NCI-H1930 (cell line): Measurements from ENCODE around the gene TRABD2A.
"Not testable (repeated sequence)": the region's sequence is repeated elsewhere in the genome, so short reads cannot be mapped to it uniquely, and the experiment has no call there.

Experiments
- DNase-seq, 2 experiments: peaks; one replicate each; lab custom pipeline; 2025; lab: John Stamatoyannopoulos, UW

TRABD2A gene

DNA sequence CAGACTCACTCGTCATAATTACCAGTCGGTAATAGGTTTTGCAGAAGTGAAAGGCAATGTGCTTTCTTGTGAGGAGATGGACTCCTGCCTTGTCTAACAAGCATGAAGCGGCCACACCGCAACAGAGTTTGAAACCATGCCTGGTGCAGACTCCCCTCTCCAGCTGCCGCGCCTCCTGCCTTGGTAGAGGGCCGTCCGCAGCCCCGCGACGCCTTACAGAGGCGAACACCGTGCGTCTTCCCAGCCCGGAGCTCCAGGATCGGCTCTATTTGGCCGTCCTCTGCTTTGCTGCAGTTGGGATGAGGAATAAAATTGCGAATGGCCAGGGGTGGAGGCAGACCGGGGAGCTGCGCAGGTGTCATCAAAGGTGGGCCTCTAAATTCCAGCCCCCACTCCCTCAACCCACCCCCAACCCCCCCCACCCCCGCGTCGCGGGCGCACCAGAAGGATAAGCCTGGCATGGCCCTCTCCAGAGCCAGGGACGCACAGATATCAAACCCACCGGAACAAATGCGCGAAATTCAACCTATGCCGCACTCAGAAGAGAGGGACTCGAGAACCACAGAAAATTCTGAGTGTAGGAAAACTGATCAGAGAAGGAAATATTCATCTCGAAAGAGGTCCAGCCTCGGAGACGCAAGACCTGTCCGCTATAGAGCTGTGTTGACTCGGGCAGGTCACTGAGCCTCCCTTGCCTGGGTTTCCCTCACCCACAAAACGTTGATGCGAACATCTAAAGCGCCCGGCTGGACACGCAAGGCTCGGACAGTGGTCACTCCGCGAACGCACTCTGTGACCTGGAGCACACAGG is 1.1 kb downstream of the TRABD2A start:
- DNase-seq: no peak

DNA sequence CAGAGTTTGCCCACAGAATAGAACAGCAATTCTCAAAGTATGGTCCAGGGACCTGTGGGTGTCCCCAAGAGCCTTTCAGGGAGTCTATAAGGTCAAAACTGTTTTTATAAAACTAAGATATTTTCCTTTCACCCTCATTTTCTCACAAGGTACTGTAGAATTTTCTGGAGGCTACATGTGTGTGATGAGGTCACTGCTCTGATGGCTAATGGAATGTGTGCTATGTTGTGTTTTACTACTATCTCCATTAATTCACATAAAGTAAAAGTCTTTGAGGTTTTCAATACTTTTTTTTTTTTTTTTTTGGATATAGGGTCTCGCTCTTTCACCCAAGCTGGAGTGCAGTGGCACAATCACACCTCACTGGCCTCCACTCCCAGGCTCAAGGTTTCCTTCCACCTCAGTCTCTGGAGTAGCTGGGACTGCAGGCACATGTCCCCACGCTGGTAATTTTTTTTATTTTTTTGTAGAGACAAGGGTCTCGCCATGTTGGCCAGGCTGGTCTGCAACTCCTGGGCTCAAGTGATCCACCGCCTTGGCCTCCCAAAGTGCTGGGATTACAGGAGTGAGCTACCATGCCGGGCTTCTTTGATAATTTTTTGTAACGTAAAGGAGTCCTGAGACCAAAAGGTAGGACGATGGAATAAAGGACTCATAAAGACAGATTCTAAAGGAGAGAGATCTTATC is 1.8 kb downstream of the TRABD2A start:
- DNase-seq: no peak

DNA sequence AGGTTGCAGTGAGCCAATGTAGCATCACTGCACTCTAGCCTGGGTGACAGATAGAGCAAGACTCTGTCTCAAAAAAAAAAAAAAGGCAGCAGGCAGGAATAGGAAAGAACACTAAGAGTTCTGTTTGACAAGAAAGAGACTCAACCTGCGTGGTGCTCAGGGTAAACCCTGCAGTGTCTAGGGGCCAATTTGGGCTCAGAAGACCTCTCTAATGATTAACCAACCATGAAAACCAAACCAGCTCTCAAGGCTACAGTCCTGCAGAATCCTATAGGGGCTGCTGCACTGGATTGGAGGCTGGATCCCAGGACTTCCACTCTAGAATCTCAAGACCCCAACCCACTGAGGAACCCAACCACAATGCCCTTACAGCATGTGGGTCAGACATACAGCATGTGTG is 2.4 kb downstream of the TRABD2A start:
- no peak for DNase-seq

DNA sequence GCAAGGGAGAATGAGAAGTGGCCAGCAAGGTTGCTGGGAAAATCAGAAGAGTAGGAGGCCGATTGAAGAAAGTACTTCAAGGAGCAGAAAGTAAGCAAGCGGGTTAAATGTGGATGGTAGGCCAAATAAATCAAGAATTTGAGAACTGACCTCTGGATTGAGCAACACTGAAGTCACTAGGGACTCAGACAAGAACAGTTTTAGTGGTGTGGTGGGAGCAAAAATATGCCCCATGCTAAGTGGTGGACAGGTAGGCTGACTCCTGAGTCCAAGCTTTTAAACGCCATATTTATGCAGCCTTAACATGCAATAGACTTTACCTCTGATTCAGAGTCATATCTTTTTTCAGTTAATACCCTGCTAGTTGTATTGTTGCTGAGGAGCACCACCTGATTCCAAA is 4.5 kb downstream of the TRABD2A start:
- no peak for DNase-seq

DNA sequence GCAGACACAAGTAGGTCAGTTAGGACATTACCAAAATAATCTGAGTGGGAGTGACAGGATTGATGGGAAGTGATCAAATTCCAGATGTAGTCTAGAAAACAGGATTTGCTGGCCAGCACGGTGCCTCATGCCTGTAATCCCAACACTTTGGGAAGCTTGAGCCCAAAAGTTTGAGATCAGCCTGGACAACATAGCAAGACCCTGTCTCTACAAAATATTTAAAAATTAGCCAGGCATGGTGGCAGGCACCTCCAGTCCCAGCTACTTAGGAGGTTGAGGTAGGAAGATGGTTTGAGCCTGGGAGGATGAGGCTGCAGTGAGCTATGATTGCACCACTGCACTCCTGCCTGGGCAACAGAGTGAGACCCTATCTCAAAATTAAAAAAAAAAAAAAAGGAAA is 5.3 kb downstream of the TRABD2A start:
- not testable (repeated sequence) for DNase-seq

DNA sequence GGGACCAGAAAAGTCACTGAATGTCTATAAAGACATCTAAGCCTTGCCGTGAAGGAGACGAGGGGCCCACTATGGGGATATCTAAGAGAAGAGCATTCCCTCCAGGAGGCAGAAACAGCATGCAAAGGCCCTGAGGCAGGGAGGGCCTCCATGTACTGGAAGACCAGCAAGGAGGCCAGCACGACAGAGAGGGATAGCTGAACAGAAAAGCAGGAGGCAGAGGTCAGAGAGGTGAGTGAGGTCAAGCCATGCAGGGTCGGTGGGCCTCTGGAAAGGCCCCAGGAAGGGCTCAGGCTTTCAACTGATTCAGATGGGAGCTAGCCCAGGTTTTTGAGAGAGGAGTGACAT is 5.7 kb downstream of the TRABD2A start:
- DNase-seq: no peak

DNA sequence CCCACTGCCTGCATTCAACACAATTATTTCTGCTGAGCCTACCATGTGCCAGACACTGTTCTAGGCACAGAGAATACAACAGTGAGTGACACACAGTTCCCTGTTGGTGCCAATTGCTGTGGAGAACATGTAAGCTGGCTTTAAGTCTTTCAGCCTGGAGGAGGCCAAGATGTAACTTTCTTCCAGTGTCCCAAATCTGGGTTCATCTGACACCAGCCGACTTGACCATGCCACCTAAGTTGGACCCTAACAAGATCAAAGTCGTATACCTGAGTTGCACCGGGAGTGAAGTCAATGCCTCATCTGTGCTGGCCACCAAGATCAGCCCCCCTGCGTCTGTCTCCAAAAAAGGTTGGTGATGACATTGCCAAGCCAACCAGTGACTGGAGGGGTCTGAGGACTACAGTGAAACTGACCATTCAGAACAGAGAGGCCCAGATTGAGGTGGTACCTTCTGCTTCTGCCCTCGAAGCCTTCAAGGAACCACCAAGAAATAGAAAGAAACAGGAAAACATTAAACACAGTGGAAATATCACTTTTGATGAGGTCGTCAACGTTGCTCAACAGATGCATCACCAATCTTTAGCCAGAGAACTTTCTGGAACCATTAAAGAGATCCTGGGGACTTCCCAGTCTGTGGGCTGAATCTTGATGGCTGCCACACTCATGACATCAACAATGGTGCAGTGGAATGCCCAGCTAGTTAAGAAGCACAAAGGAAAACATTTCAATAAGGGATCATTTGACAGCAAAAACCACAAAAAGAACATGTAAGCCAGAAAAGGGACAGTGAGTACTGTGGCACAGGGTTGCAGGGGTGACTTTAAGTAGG is 6.3 kb downstream of the TRABD2A start:
- no peak for DNase-seq

DNA sequence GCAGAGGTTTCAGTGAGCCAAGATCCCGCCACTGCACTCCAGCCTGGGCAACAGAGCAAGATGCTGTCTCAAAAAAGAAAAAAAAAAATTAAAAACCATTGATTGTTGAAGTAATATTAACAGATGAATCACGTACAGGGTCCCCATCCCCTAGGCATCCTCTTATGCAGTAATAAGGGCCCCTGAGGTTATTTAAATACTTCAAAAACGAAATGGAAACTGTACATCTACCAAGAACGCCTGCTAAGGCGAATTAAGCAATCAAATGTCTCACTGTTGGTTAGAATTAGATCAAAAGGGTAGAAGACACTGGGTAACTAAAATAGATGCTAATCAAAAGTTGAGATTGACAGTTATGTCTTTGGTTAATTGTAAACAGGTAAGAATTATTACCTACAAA is 7.5 kb downstream of the TRABD2A start:
- DNase-seq: no peak

DNA sequence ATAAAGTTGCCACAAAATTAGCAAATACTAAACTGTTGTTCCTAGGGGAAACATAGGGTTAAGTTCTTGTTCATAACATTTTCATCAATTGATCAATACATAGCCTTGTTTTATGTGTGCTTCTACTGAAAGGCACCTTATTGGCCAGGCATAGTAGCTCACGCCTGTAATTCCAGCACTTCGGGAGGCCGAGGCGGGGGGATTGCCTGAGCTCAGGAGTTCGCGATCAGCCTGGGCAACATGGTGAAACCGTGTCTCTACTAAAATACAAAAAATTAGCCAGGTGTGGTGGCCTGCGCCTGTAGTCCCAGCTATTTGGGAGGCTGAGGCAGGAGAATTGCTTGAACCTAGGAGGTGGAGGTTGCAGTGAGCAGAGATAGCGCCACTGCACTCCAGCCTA is 8.2 kb downstream of the TRABD2A start:
- not testable (repeated sequence) for DNase-seq

DNA sequence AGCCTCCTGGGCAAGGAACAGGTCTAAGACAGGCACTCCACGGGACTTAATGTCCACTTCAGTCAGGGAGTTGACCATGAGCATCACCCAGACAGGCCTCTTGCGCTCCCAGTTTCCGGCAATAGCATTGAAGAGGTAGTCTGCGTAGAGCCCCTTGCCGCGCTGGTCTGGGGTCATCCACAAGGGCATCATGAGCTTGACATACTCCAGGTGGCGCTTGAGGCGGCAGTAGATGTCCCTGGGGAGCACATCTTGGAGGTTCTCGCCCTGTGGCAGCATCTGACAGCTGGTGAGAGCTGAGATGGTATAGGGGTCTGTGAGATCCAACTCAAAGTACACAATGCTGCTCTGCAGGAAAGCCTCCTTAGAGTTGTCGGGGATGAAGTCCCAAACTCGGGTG is 10.6 kb downstream of the TRABD2A start:
- DNase-seq: no peak

DNA sequence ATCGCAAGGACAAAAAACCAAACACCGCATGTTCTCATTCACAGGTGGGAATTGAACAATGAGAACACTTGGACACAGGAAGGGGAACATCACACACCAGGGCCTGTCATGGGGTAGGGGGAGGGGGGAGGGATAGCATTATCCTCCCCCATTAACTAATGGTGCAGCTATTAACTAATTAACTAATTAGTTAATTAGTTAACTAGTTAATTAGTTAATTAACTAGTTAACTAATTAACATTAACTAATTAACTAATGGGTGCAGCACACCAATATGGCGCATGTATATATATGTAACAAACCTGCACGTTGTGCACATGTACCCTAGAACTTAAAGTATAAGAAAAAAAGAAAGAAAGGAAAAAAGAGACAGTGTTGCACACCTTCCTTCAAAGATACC is 12.6 kb downstream of the TRABD2A start:
- not testable (repeated sequence) for DNase-seq

DNA sequence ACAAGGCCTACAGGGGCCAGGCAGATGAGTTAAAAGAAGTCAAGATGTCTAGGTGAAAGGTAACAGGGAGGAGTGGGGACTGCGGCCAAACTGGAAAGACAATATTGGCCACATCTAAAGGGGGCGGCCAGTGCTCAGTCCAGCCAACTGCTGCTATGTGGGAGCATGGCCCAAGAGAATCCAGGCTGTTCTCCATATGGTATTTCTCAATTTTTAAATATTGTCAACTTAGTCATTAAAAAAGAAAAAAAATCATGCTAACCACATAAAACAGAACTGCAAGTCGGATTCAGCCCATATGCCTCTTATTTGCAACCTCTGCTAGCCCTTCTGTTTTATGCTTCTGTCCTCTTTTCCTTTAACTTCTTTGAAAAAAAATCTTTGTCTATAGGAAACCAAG is 14.8 kb downstream of the TRABD2A start:
- no peak for DNase-seq

DNA sequence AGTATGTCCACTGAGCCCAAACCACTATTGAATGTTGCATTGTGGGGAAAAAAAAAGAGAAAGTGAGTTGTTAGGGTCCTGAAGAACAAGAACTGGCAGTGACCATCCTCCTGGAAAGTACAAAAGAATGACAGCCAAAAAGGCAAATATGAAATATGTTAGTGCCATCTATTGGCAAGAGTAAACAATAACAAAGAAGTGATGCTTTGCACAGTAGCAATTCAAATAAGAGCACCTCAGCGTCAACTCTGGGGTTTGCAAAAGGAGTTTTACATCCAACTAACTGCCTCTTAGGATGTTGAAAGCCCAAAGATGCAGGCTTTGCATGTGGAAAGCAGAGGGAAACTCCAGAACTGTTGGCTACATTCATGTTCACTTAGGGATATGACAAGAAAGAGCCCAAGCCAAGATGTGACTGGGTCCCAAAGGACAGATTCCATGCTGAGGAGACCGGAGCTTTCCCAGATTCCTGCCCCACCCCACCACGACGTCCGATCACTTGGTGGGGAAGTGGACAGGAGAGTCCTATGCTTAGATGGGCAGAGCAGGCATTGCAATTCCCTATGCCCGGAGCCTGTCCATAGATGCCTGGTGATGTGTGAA is 15.6 kb downstream of the TRABD2A start:
- no peak for DNase-seq

DNA sequence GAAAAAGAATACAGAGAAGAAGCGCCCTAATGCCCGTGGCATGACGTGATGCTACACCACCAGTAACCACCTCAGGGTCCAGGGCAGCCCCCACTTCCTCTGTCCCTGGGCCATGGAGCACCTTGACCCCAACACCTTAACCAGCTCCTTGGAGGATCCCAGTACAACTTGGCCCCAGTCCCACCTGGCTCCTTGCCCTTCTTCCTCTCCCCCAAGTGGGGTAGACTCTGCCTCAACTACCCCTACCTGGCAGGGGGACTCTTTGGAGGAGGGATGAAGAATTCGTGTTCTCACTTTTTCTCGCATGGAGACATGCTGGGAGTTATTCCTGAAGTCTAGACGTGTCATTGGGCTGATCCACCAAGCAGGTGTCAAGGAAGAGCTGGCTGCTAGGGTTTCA is 18.9 kb downstream of the TRABD2A start:
- DNase-seq: no peak

DNA sequence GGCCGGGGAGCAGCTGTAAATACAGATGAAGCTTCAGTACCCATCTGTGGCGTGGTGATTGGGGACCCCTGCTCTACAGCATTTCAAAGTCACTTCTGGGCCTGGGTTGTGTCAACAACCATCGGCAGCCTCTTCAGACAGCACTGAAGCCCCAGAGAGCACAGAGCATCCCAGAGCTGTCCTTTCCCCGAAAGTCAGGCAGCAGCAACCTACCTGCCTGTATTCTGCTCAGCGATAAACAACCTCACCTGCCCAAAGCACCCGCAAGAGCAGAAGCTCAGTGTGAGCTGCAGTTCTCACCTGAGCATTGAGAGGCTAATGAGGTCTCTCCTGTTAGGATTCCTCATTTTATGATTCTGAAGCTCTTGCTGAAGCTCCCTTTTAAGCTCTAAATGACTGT is 19.3 kb downstream of the TRABD2A start:
- DNase-seq: no peak

DNA sequence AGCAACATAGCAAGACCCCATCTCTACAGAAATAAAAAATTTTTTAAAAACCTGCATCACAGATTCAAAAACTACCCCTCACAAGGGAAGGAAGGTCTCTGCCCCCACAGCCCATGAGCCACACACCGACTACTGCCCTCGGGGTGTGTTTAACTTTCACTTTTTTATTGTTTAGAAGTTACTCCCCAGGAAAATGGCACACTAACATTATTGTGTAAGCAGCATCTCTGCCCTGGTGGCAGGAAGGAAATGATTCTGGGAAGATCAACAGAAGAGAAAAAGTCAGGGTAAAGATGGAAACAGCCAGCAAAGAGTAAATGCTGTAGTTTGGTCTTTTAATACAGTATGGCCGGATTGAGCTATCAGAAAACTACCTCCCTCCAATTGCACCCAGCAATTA is 21.9 kb downstream of the TRABD2A start:
- DNase-seq: no peak

DNA sequence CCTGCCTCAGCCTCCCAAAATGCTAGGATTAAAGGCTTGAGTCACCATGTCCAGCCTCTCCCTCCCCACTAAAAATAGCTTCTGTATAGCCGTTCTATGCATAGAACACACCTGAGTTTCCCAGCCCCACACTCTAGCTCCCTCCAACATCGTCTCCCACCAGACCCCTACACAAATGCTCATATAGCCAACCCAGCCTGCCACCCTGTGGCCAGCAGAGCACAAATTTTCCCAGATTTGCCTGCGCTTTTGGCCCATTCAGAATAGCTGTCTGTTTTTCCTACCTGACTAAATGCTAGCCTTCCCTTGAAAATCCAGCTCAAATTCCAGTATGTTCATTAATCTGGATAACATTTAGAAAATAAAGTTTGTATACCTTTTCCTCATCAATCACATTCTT is 22.8 kb downstream of the TRABD2A start:
- DNase-seq: no peak

DNA sequence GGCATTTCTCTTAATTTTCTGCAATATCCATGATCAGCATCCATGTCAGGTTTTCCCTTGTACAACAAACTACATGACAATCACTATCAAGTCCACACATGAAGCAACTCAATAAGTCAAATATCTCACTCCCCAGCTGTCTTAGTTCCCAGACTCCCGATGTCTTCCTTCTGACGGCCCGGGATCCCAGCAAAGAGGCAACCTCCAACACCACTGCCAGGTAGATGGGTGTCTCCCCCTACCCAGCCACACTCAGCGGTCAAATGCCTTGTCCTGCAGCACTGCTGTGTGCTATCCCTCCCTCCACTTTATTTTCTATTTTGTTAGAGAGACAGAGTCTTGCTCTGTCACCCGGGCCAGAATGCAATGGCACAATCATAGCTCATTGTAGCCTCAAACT is 23.3 kb downstream of the TRABD2A start:
- no peak for DNase-seq

DNA sequence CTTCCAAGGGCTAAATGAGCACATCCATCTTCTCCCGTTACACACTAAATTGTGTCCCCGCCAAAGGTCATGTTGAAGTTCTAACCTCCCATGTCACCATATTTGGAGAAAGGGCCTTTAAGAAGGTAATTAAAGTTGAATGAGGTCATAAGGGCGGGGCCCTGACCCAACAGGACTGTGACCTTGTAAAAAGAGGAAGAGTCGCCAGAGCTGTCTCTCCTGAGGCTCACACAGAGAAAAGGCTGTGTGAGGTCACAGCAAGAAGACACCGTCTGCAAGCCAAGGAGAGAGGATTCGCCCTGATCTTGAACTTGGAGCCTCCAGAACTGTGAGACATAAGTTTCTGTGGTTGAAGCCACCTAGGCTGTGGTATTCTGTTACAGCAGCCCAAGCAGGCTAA is 24.1 kb downstream of the TRABD2A start:
- DNase-seq: no peak

DNA sequence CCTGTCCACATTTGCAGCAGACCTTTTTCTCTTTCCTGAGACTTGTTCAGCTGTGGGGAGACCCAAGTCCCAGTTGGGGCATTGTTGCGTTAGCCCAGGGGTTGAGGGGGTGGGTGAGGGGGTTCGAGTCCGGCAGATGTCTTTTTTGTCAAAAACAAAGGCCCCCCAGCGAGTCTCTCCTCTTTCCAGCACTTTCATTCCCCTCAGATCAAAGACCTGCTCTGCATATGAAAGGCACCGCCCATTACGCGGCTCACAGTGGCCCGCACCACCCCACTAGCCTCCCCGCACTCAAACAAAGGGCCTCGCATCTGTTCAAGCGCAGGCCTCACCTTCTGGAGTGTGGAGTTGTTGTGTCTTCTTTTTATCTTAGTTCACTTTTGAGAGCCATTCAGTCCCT is 25.2 kb downstream of the TRABD2A start:
- DNase-seq: no peak

DNA sequence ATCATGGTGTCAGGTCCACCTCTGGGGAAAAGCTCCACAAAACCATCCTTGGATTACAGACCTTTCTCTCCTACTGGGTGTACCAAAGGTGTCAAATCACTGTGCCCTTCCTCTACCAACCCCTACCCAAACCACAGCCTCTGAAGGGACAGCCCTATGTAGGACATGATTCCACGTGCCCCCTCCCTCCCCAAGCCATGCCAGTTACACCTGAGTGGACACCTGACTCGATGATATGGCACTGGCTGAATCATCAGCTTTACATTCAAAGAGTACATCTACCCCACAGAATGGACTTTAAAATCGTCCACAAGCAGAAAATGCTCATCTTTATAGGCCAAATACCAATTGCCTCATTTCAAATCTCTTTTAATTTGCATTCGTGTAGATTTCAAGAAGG is 26.0 kb downstream of the TRABD2A start:
- DNase-seq: no peak

DNA sequence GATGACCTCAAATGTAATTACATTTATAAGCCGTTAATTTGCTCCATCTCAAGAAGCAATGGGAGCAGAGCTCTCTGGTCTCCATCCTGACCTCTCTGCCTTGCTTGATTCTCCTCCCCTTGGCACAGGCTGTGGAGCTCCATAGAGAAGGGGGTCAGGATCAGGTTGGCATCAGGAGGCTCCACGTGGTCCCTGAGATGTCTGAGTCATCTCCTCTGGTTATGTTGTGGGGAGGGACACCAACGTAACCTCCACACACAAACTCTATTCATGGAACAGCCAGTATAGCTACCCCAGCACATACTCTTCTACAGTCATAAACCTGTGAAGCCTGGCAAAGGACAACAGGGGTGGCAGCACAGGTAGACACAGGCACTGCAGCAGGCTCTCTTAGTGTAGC is 29.0 kb downstream of the TRABD2A start:
- no peak for DNase-seq

DNA sequence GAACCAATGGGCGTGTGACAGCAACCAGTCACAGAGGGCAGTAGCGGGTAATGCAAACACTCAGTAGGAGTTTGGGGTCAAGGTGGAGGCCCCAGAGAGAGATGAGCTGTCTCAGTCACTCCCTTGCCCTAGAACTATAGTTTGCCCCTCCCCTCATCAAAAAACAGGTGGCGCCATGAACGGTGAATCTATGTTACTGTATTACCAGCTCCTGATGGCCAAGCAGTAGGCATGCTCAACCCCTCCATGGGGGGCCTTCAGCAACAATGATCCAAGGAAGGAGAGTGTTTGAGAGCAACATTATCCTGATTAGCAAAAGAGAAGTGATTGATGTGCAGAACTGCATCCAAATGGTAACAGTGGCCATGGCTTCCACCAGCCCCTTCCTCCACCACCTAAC is 30.4 kb downstream of the TRABD2A start:
- DNase-seq: no peak
